Body of pancreas (tissue), 4 donors: Measurements from ENCODE around the gene TMA7B.

Experiments
- POLR2A ChIP-seq, 3 donors: fragments of 450-650 bp; IDR thresholded peaks; one replicate each; pipeline ENCODE4 v1.6.1; 2016; ENCODE audit warnings: antibody characterized with exemption in 3 of 3, mild to moderate bottlenecking in 2 of 3
- TF ChIP-seq, protein P1 (sequence below), 7 experiments: fragments of 450-650 bp in 4 of 7; fragments of 200-600 bp in 3 of 7; sonication (generic) in 3 of 7; IDR thresholded peaks; one replicate each; pipeline ENCODE4 v1.5.1; 2016 to 2019; ENCODE audit warnings: antibody characterized with exemption in 7 of 7

DNA sequence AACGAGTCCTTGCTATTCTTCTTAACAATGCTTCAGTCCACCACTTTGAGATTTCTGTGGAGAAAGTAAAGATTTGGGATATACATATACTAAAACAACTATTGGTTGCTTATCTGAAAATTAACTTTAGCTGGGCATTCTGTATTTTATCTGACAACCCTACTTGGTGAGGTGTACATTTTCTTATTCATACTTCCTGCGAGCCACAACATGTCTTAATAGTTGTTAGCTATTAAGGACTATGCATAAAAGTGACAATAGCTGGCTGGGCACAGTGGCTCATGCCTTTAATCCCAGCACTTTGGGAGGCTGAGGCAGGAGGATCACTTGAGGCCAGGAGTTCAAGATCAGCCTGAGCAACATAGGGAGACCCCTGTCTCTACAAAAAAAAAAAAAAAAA, 28.0 kb upstream of the TMA7B start:
- TF ChIP-seq, protein P1, sequence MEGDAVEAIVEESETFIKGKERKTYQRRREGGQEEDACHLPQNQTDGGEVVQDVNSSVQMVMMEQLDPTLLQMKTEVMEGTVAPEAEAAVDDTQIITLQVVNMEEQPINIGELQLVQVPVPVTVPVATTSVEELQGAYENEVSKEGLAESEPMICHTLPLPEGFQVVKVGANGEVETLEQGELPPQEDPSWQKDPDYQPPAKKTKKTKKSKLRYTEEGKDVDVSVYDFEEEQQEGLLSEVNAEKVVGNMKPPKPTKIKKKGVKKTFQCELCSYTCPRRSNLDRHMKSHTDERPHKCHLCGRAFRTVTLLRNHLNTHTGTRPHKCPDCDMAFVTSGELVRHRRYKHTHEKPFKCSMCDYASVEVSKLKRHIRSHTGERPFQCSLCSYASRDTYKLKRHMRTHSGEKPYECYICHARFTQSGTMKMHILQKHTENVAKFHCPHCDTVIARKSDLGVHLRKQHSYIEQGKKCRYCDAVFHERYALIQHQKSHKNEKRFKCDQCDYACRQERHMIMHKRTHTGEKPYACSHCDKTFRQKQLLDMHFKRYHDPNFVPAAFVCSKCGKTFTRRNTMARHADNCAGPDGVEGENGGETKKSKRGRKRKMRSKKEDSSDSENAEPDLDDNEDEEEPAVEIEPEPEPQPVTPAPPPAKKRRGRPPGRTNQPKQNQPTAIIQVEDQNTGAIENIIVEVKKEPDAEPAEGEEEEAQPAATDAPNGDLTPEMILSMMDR (IDR thresholded peaks at IDR 0.05) = no peak
- no peak for TF ChIP-seq POLR2A (IDR thresholded peaks at IDR 0.05)
